H1 (cell line): ENCODE results near the gene BICDL1. TPM values are rescaled to one million over a fixed set of nuclear protein-coding genes. Genes with fewer than 3 reads are reported as not detected.

Experiments used
- CTCF ChIA-PET: fragments of 300-600 bp; sonication (Branson Sonifier 250); formaldehyde crosslinking; loops from one replicate; lab custom pipeline; 2021; ENCODE audit not compliant: partially characterized antibody; lab: Charles Lee
- POLR2A ChIA-PET: fragments of 300-600 bp; sonication (Branson Sonifier 250); formaldehyde crosslinking; loops from one replicate; lab custom pipeline; 2021; ENCODE audit warnings: inconsistent platforms; ENCODE audit not compliant: partially characterized antibody; lab: Charles Lee
- DNase-seq, 2 experiments: peaks; one replicate each; pipeline versions ENCODE4 v3.0.0 to v3.0.0-alpha.2; 2010 to 2022; ENCODE audit warnings: low spot score in 2 of 2, low read depth in 1 of 2, mixed read lengths in 1 of 2
- FAIRE-seq: peaks from 2 replicates; lab custom pipeline; 2011; peaks lifted over from hg19 to GRCh38; lab: Jason Lieb, UNC
- H2AFZ ChIP-seq: 2 replicates; pipeline ENCODE4 v1.8.1; 2012; ENCODE audit warnings: low read length, inconsistent platforms
- H2AK5ac ChIP-seq: 2 replicates; pipeline ENCODE4 v1.6.1; 2013; ENCODE audit warnings: low read depth, low read length
- H2BK120ac ChIP-seq: replicated peaks from 2 replicates; pipeline ENCODE3; 2013; ENCODE audit warnings: low read depth, low read length, inconsistent platforms
- H2BK12ac ChIP-seq: 2 replicates; pipeline ENCODE4 v1.6.1; 2013; ENCODE audit warnings: low read depth, low read length
- H2BK15ac ChIP-seq: 2 replicates; pipeline ENCODE4 v1.6.1; 2013; ENCODE audit warnings: low read length
- H2BK20ac ChIP-seq: 2 replicates; pipeline ENCODE4 v1.6.1; 2013; ENCODE audit warnings: low read length
- H2BK5ac ChIP-seq: 2 replicates; pipeline ENCODE4 v1.6.1; 2013; ENCODE audit warnings: low read depth, low read length
- H3K14ac ChIP-seq: 2 replicates; pipeline ENCODE4 v1.6.1; 2013; ENCODE audit warnings: inconsistent platforms; ENCODE audit not compliant: insufficient read length
- H3K18ac ChIP-seq: 2 replicates; pipeline ENCODE4 v1.6.1; 2013; ENCODE audit warnings: low read length; ENCODE audit errors: extremely low read depth
- H3K23ac ChIP-seq: 2 replicates; pipeline ENCODE4 v1.6.1; 2013; ENCODE audit warnings: inconsistent platforms; ENCODE audit not compliant: insufficient read length
- H3K23me2 ChIP-seq: 2 replicates; pipeline ENCODE4 v1.6.1; 2013; ENCODE audit warnings: low read depth, low read length
- H3K27ac ChIP-seq: 2 replicates; pipeline ENCODE4 v1.6.1; 2011; ENCODE audit warnings: low read depth, low read length, inconsistent platforms
- H3K27me3 ChIP-seq, 4 experiments: replicated peaks in 1 of 4; 1 replicate in 1 of 4; 2 replicates in 3 of 4; pipeline versions ENCODE4 v1.6.1 to v1.8.1; 2011 to 2013; ENCODE audit warnings: low read length in 3 of 4, mild to moderate bottlenecking in 3 of 4, inconsistent platforms in 2 of 4, mixed read lengths in 2 of 4, moderate library complexity in 1 of 4; ENCODE audit not compliant: control insufficient read depth in 3 of 4, insufficient read depth in 3 of 4; ENCODE audit errors: extremely low read depth in 1 of 4
- H3K36me3 ChIP-seq, 4 experiments: 2 replicates each; pipeline versions ENCODE4 v1.6.1 to v1.8.1; 2011 to 2013; ENCODE audit warnings: mild to moderate bottlenecking in 4 of 4, low read length in 3 of 4, moderate library complexity in 2 of 4, control low read depth in 1 of 4, inconsistent platforms in 1 of 4; ENCODE audit not compliant: insufficient read depth in 4 of 4, control insufficient read depth in 2 of 4
- H3K4ac ChIP-seq: replicated peaks from 2 replicates; pipeline ENCODE3; 2013; ENCODE audit warnings: low read length, low read depth, mixed read lengths, inconsistent platforms; ENCODE audit not compliant: insufficient read length
- H3K4me1 ChIP-seq, 4 experiments: replicated peaks in 1 of 4; 1 replicate in 1 of 4; 2 replicates in 3 of 4; pipeline versions ENCODE4 v1.6.1 to v1.8.1; 2011 to 2013; ENCODE audit warnings: low read length in 3 of 4, inconsistent platforms in 2 of 4, mixed read lengths in 1 of 4; ENCODE audit not compliant: insufficient read depth in 4 of 4, control insufficient read depth in 3 of 4
- H3K4me2 ChIP-seq, 2 experiments: 2 replicates each; pipeline versions ENCODE4 v1.6.1 to v1.8.1; 2011 to 2013; ENCODE audit warnings: low read depth in 2 of 2, low read length in 2 of 2, control low read depth in 1 of 2, inconsistent platforms in 1 of 2, mild to moderate bottlenecking in 1 of 2; ENCODE audit not compliant: insufficient read depth in 1 of 2
- H3K4me3 ChIP-seq, 4 experiments: fragments of 200-600, 300-600 bp in 1 of 4; sonication (generic), shearing (Covaris generic), sonication (Bioruptor Twin) in 1 of 4; 2 replicates each; pipeline versions ENCODE4 v1.5.1 to v1.8.1; 2011 to 2016; ENCODE audit warnings: low read length in 4 of 4, low read depth in 3 of 4, control low read depth in 2 of 4, inconsistent platforms in 2 of 4, mild to moderate bottlenecking in 2 of 4, mixed read lengths in 1 of 4, moderate library complexity in 1 of 4; ENCODE audit not compliant: insufficient read depth in 2 of 4; ENCODE audit errors: extremely low read depth in 1 of 4
- H3K56ac ChIP-seq: replicated peaks from 2 replicates; pipeline ENCODE3; 2013; ENCODE audit warnings: low read depth, mild to moderate bottlenecking, mixed read lengths, low read length, inconsistent platforms; ENCODE audit not compliant: insufficient read length
- H3K79me1 ChIP-seq: 2 replicates; pipeline ENCODE4 v1.6.1; 2013; ENCODE audit warnings: low read depth, low read length, control low read depth
- H3K79me2 ChIP-seq, 2 experiments: 2 replicates each; pipeline versions ENCODE4 v1.6.1 to v1.8.1; 2012 to 2013; ENCODE audit warnings: low read length in 2 of 2, mild to moderate bottlenecking in 2 of 2, inconsistent platforms in 1 of 2; ENCODE audit not compliant: insufficient read depth in 2 of 2, control insufficient read depth in 1 of 2
- H3K9ac ChIP-seq, 4 experiments: replicated peaks in 1 of 4; 1 replicate in 1 of 4; 2 replicates in 3 of 4; pipeline versions ENCODE4 v1.6.1 to v1.8.1; 2011 to 2013; ENCODE audit warnings: low read depth in 3 of 4, low read length in 3 of 4, control low read depth in 2 of 4, mild to moderate bottlenecking in 2 of 4, moderate library complexity in 2 of 4, inconsistent platforms in 1 of 4; ENCODE audit errors: extremely low read depth in 1 of 4
- H3K9me3 ChIP-seq, 2 experiments: 2 replicates each; pipeline versions ENCODE4 v1.6.1 to v1.8.1; 2012 to 2013; ENCODE audit warnings: mild to moderate bottlenecking in 2 of 2, moderate library complexity in 2 of 2, control low read depth in 1 of 2, inconsistent platforms in 1 of 2, low read depth in 1 of 2, low read length in 1 of 2, mixed read lengths in 1 of 2; ENCODE audit not compliant: insufficient read depth in 2 of 2
- H4K20me1 ChIP-seq, 2 experiments: replicated peaks in 1 of 2; 2 replicates each; pipeline versions ENCODE3 to v1.8.1; 2011 to 2013; ENCODE audit warnings: inconsistent platforms in 2 of 2, low read length in 2 of 2, mild to moderate bottlenecking in 1 of 2; ENCODE audit not compliant: insufficient read depth in 2 of 2, control insufficient read depth in 1 of 2
- H4K5ac ChIP-seq: 2 replicates; pipeline ENCODE4 v1.6.1; 2013; ENCODE audit warnings: low read length, low read depth, mixed read lengths, inconsistent platforms; ENCODE audit not compliant: insufficient read length
- H4K8ac ChIP-seq: 2 replicates; pipeline ENCODE4 v1.8.0; 2013; ENCODE audit warnings: mild to moderate bottlenecking, moderate library complexity, low read length, inconsistent platforms; ENCODE audit not compliant: insufficient read depth; ENCODE audit errors: extremely low read depth
- H4K91ac ChIP-seq: replicated peaks from 2 replicates; pipeline ENCODE3; 2013; ENCODE audit warnings: low read length, mixed read lengths, inconsistent platforms; ENCODE audit not compliant: insufficient read length
- HDAC6 ChIP-seq: IDR thresholded peaks from one replicate; pipeline ENCODE4 v1.7.1; 2012; ENCODE audit warnings: low read depth, mild to moderate bottlenecking, inconsistent platforms, low read length, moderate library complexity
- WGBS, 2 experiments: shearing (Covaris generic) in 1 of 2; methylation state at CpG; one replicate each; pipeline versions ENCODE4 v1.1.6 to v1.1.7; 2013 to 2015; ENCODE audit warnings: low lambda C conversion rate in 2 of 2, mixed read lengths in 2 of 2, inconsistent platforms in 1 of 2, low coverage in 1 of 2, missing lambda C conversion rate in 1 of 2; ENCODE audit not compliant: insufficient replicate concordance in 2 of 2, insufficient coverage in 1 of 2, insufficient read length in 1 of 2; ENCODE audit errors: extremely low coverage in 1 of 2, missing lambda C conversion rate in 1 of 2; 5-methylcytosine and 5-hydroxymethylcytosine counted together
- polyA plus RNA-seq, 7 experiments: library from polyadenylated mRNA; depleted of rRNA in 3 of 7; stranded (reverse) in 5 of 7; unstranded in 2 of 7; fragments of >200 nt in 5 of 7; fragments of 200-250 nt in 2 of 7; gene quantifications; 1 replicate in 5 of 7; 2 replicates in 1 of 7; 4 replicates in 1 of 7; pipeline versions ENCODE4 v1.2.1 to v1.2.3, GENCODE V29; 2011 to 2013; ENCODE audit warnings: missing spikeins in 2 of 7, mixed read lengths in 2 of 7
- total RNA-seq: library from RNA; stranded (reverse); fragmentation: NEBNext Ultra II Directional; extraction: Animal tissue kit (Norgen Biotek cat#: 25700); gene quantifications from 2 replicates; pipeline ENCODE4 v1.2.1, GENCODE V29; 2021

BICDL1 gene
- total and polyA plus RNA-seq, 2 of the 8 experiments (the other 6 are each of a cell fraction or from before 2014, with no cell fraction given) = 17.2 to 25.9 TPM

DNA sequence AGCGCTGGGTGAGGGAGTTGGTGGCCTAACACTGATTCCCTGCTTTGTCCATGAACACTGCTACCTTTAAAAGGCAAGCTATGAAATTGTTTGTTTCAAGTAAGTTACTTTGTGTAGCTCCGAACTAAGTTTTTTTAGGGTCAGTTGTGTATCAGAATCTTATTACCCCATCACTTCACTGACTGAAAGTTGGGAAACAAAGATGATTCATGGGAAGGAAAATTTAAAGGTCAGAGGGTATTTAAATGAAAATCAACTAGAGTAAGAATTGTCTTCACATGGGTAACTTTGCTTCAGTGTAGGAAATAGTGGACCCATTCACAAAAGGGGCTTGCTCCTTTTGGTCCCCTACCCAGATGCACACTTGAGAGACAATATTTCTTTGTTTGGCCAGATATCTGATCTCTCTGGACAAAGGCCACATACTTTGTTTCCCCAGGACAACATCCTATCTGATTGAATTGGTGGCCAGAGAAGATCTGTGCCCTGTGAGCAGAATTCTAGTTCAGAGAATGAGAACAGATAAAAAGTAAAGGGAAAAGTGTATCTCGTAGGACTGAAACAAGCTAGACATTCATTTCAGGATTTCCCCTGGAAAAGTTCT is 74.0 kb downstream of the BICDL1 start:
- H3K36me3 ChIP-seq = peaks cover 0 to 3% (median 0%) of the 10 kb centered on the region in 4 experiments; a peak in 2 of 8 replicates
- H2BK20ac ChIP-seq = no peak overlapping the region
- no peak for DNase-seq
- H3K56ac ChIP-seq = no peak overlapping the region
- no peak overlapping the region for H2BK120ac ChIP-seq
- no peak overlapping the region for H2BK15ac ChIP-seq
- no peaks in the 10 kb centered on the region for H3K23me2 ChIP-seq
- no peaks in the 10 kb centered on the region for H3K9me3 ChIP-seq
- CTCF ChIA-PET = interaction anchor here (0.6 kb wide), 1 partner anchor 245 kb away, joined by 4 read pairs; no protein-coding TSS in a partner anchor
- no peak overlapping the region for H2BK12ac ChIP-seq
- no peak overlapping the region for H3K4me2 ChIP-seq
- 91% methylated on average over 3 of the region's 3 CpGs; no CpG with 5 or more reads in 1 of the 2 experiments for WGBS, 2 experiments
- no peaks in the 10 kb centered on the region for H3K27me3 ChIP-seq
- no peak overlapping the region for H2AFZ ChIP-seq
- no peak overlapping the region for H3K4me3 ChIP-seq
- H4K91ac ChIP-seq = no peak overlapping the region
- no peak overlapping the region for H3K18ac ChIP-seq
- no peak overlapping the region for H4K8ac ChIP-seq
- no peak for TF ChIP-seq HDAC6
- TF ChIP-seq, all 59 proteins: peak for 0
- Histone ChIP-seq H2AK5ac (no peak overlapping the region), H3K27ac (no peak overlapping the region), H4K20me1 (no peaks in the 10 kb centered on the region), H3K79me1 (no peaks in the 10 kb centered on the region), H3K14ac (no peak overlapping the region), H3K23ac (no peak overlapping the region), H2BK5ac (no peak overlapping the region), H3K4ac (no peak overlapping the region), H4K5ac (no peak overlapping the region), H3K79me2 (no peaks in the 10 kb centered on the region), H3K9ac (no peak overlapping the region), H3K4me1 (peaks cover 0 to 4% (median 1%) of the 10 kb centered on the region in 4 experiments; a peak in 2 of 7 replicates)
- no peak for FAIRE-seq
- POLR2A ChIA-PET = interaction anchor here (0.6 to 0.8 kb wide), 2 partner anchors 137 to 148 kb away, joined by 3 read pairs; no protein-coding TSS in a partner anchor
